HepG2 (cell line): ENCODE measurements around the gene TRIM3. TPM values are rescaled to one million over a fixed set of nuclear protein-coding genes. Genes with fewer than 3 reads are reported as not detected.

Experiments used
- ATAC-seq: fragments of 200-7000 bp; cut with Tn5 transposase; 3 replicates; pipeline ENCODE4 v1.9.1; 2020; ENCODE audit warnings: mild to moderate bottlenecking, moderate library complexity
- BruUV-seq: library from RNA; stranded (reverse); fragments of 400-500 nt; replicated peaks from 2 replicates; lab custom pipeline; 2021; lab: Mats Ljungman, UMichigan
- CTCF ChIA-PET: fragments of 300-600 bp; formaldehyde crosslinking; extraction: SDS; loops from one replicate; lab custom pipeline; 2021; ENCODE audit warnings: low total read pairs, inconsistent platforms, low intra/inter-chr PET ratio; lab: Yijun Ruan, JAX
- POLR2A ChIA-PET: fragments of 350-600 bp; sonication (Branson Sonifier 250); formaldehyde crosslinking; loops from one replicate; lab custom pipeline; 2020; ENCODE audit warnings: antibody characterized with exemption, inconsistent platforms; lab: Yijun Ruan, JAX
- DNase-seq: peaks from one replicate; pipeline ENCODE4 v3.0.0-alpha.2; 2015; ENCODE audit warnings: low spot score
- FAIRE-seq: peaks from 3 replicates; lab custom pipeline; 2011; peaks lifted over from hg19 to GRCh38; lab: Jason Lieb, UNC
- H2AFZ ChIP-seq: one replicate; pipeline ENCODE4 v1.6.1; 2011; ENCODE audit warnings: low read length, inconsistent platforms
- H3K27ac ChIP-seq: fragments of 300-600 bp; 3 replicates; pipeline ENCODE4 v1.8.0; 2011; ENCODE audit warnings: mixed run types, mild to moderate bottlenecking, mixed read lengths, low read length, inconsistent platforms; ENCODE audit not compliant: insufficient read depth; ENCODE audit errors: extremely low read length
- H3K27me3 ChIP-seq, 2 experiments: fragments of 200-600 bp in 1 of 2; 2 replicates in 1 of 2; 3 replicates in 1 of 2; pipeline versions ENCODE4 v1.6.0 to v1.8.0; 2011; ENCODE audit warnings: low read length in 2 of 2, mild to moderate bottlenecking in 2 of 2, moderate library complexity in 2 of 2, inconsistent platforms in 1 of 2; ENCODE audit not compliant: insufficient read depth in 2 of 2, control insufficient read depth in 1 of 2
- H3K36me3 ChIP-seq, 2 experiments: fragments of 200-600 bp in 1 of 2; replicated peaks in 1 of 2; 2 replicates in 1 of 2; 3 replicates in 1 of 2; pipeline versions ENCODE4 v1.5.1 to v1.8.0; 2011; ENCODE audit warnings: low read length in 2 of 2, inconsistent platforms in 1 of 2; ENCODE audit not compliant: insufficient read depth in 2 of 2, control insufficient read depth in 1 of 2
- H3K4me1 ChIP-seq: 2 replicates; pipeline ENCODE4 v1.5.1; 2012; ENCODE audit warnings: low read length, inconsistent platforms; ENCODE audit not compliant: insufficient read depth
- H3K4me2 ChIP-seq: 2 replicates; pipeline ENCODE4 v1.6.0; 2011; ENCODE audit warnings: low read depth, low read length, inconsistent platforms
- H3K4me3 ChIP-seq, 3 experiments: fragments of 200-600 bp in 1 of 3; sonication (generic), shearing (Covaris generic) in 1 of 3; replicated peaks in 1 of 3; 2 replicates each; pipeline ENCODE4 v1.5.1; 2011 to 2016; ENCODE audit warnings: low read length in 3 of 3, inconsistent platforms in 2 of 3, low read depth in 2 of 3, mild to moderate bottlenecking in 2 of 3, control low read depth in 1 of 3, mixed read lengths in 1 of 3; ENCODE audit not compliant: insufficient read depth in 1 of 3
- H3K79me2 ChIP-seq: one replicate; pipeline ENCODE4 v1.6.1; 2011; ENCODE audit warnings: low read length, inconsistent platforms; ENCODE audit not compliant: insufficient read depth
- H3K9ac ChIP-seq: 2 replicates; pipeline ENCODE4 v1.6.0; 2011; ENCODE audit warnings: mild to moderate bottlenecking, low read depth, low read length, inconsistent platforms; ENCODE audit not compliant: insufficient read depth
- H3K9me3 ChIP-seq: 2 replicates; pipeline ENCODE4 v1.5.1; 2012; ENCODE audit warnings: mild to moderate bottlenecking, low read length
- H4K20me1 ChIP-seq: 2 replicates; pipeline ENCODE4 v1.6.0; 2011; ENCODE audit warnings: inconsistent platforms, mild to moderate bottlenecking, low read length, moderate library complexity; ENCODE audit not compliant: insufficient read depth
- CREB1 ChIP-seq, 2 experiments: fragments of 450-650 bp in 1 of 2; IDR thresholded peaks; 2 replicates each; pipeline ENCODE4 v1.6.1; 2016 to 2017; ENCODE audit warnings: control low read depth in 1 of 2, mild to moderate bottlenecking in 1 of 2, missing compliant biosample characterization in 1 of 2, missing genetic modification characterization in 1 of 2
- GMEB1 ChIP-seq: sonication (generic); formaldehyde crosslinking; IDR thresholded peaks from 2 replicates; pipeline ENCODE4 v1.5.1; 2020; ENCODE audit warnings: missing genetic modification reagents, mild to moderate bottlenecking, borderline replicate concordance
- HOXD1 ChIP-seq: sonication (generic); formaldehyde crosslinking; IDR thresholded peaks from 2 replicates; pipeline ENCODE4 v1.5.0; 2020; ENCODE audit warnings: missing genetic modification reagents
- NCOA2 ChIP-seq: sonication (generic); formaldehyde crosslinking; IDR thresholded peaks from 2 replicates; pipeline ENCODE4 v1.8.0; 2022; ENCODE audit warnings: inconsistent platforms
- NFE2L2 ChIP-seq: fragments of 150-350 bp; IDR thresholded peaks from 2 replicates; pipeline ENCODE4 v1.6.1; 2014; ENCODE audit warnings: low read length
- PAF1 ChIP-seq: IDR thresholded peaks from 2 replicates; pipeline ENCODE4 v1.6.1; 2016; ENCODE audit warnings: missing genetic modification reagents, missing compliant biosample characterization
- RFX1 ChIP-seq: fragments of 450-650 bp; IDR thresholded peaks from 2 replicates; pipeline ENCODE4 v1.6.1; 2017
- STAG1 ChIP-seq: sonication (generic); formaldehyde crosslinking; IDR thresholded peaks from 2 replicates; pipeline ENCODE4 v1.4.0; 2020; ENCODE audit warnings: missing genetic modification reagents
- XRCC5 ChIP-seq: fragments of 200-400 bp; formaldehyde crosslinking; optimal IDR thresholded peaks from 2 replicates; pipeline ENCODE3; 2017; ENCODE audit warnings: mild to moderate bottlenecking, low read length
- ZFP36 ChIP-seq: fragments of 150-350 bp; IDR thresholded peaks from 2 replicates; pipeline ENCODE4 v1.6.1; 2018; ENCODE audit warnings: borderline replicate concordance, low read length, low read depth; ENCODE audit not compliant: partially characterized antibody
- ZNF260 ChIP-seq: sonication (generic); formaldehyde crosslinking; IDR thresholded peaks from 2 replicates; pipeline ENCODE4 v1.4.0; 2020; ENCODE audit warnings: missing genetic modification reagents, low read depth, mild to moderate bottlenecking, borderline replicate concordance
- ZNF264 ChIP-seq: sonication (generic); formaldehyde crosslinking; IDR thresholded peaks from 2 replicates; pipeline ENCODE4 v1.4.0; 2020; ENCODE audit warnings: missing genetic modification reagents
- ZNF335 ChIP-seq: sonication (generic); formaldehyde crosslinking; IDR thresholded peaks from 2 replicates; pipeline ENCODE4 v1.4.0; 2020; ENCODE audit warnings: missing genetic modification reagents
- ZNF34 ChIP-seq: sonication (generic); formaldehyde crosslinking; IDR thresholded peaks from 2 replicates; pipeline ENCODE4 v1.4.0; 2020; ENCODE audit warnings: mild to moderate bottlenecking, missing genetic modification reagents, borderline replicate concordance
- WGBS: methylation state at CpG from one replicate; pipeline ENCODE4 v1.1.6; 2017; ENCODE audit warnings: low lambda C conversion rate; 5-methylcytosine and 5-hydroxymethylcytosine counted together
- in situ Hi-C: cut with HindIII; loops from 2 replicates; pipeline ENCODE4 v1.10.0; 2017; ENCODE audit warnings: low pct_unique_long_range_greater_than_20kb; ENCODE audit not compliant: extremely low pct_ligation_motif_present
- intact Hi-C: fragments of 100-400 bp; cut with micrococcal nuclease; formaldehyde crosslinking; loops from one replicate; pipeline ENCODE4 v1.10.0; 2022; ENCODE audit not compliant: unreplicated experiment
- polyA plus RNA-seq, 8 experiments: library from polyadenylated mRNA; depleted of rRNA in 3 of 8; stranded (reverse) in 7 of 8; unstranded in 1 of 8; fragments of >200 nt; fragmentation: Illumina TruSeq in 4 of 8; extraction: Trizol in 4 of 8; gene quantifications; 2 replicates each; pipeline versions ENCODE4 v1.2.1 to v1.2.3, GENCODE V29; 2011 to 2016; ENCODE audit warnings: low read depth in 4 of 8, missing spikeins in 1 of 8, mixed read lengths in 1 of 8; ENCODE audit not compliant: insufficient read depth in 1 of 8
- total RNA-seq, 5 experiments: library from RNA; depleted of rRNA; stranded (reverse); fragments of >200 nt; fragmentation: Illumina TruSeq; extraction: Trizol; gene quantifications; 2 replicates each; pipeline ENCODE4 v1.2.3, GENCODE V29; 2016; ENCODE audit warnings: low read depth in 1 of 5

The TRIM3 gene
- total and polyA plus RNA-seq, 2 of the 13 experiments (the other 11 are each of a cell fraction or from before 2014, with no cell fraction given) = 3.6 to 6.3 TPM

GRCh38 chr11:6405846-6406245 lies 67.9 kb downstream of the TRIM3 start:
- POLR2A ChIA-PET = interaction anchor here (2.2 kb wide), 1 partner anchor 13 kb away, joined by 4 read pairs; the partner anchor contains the start of gene APBB1
- DNase-seq = no peak
- no peaks in the 10 kb centered on the region for H3K79me2 ChIP-seq
- no peaks in the 10 kb centered on the region for H4K20me1 ChIP-seq
- WGBS = 77% methylated on average over 5 of the region's 6 CpGs
- peaks cover 27% of the 10 kb centered on the region for H3K4me1 ChIP-seq
- BruUV-seq = no TSS peak
- intact Hi-C loops = no loop called here
- in situ Hi-C loops = no loop called here
- ATAC-seq = no peak
- no peaks in the 10 kb centered on the region for H3K36me3 ChIP-seq
- CTCF ChIA-PET = no interaction called here
- peaks cover 0 to 5% of the 10 kb centered on the region in 2 experiments; a peak in 1 of 5 replicates for H3K27me3 ChIP-seq
- no peak overlapping the region for H3K9ac ChIP-seq
- H2AFZ ChIP-seq = no peak overlapping the region
- H3K9me3 ChIP-seq = no peaks in the 10 kb centered on the region
- no peak overlapping the region for H3K4me2 ChIP-seq
- H3K27ac ChIP-seq = no peak overlapping the region
- H3K4me3 ChIP-seq = no peak overlapping the region
- no peak for FAIRE-seq
- TF ChIP-seq GMEB1 (CRISPR knock-in tag) (no peak), NCOA2 (CRISPR knock-in tag) (no peak), NFE2L2 (no peak), ZFP36 (no peak), RFX1 (no peak), PAF1 (CRISPR knock-in tag) (no peak), STAG1 (no peak), ZNF264 (no peak), ZNF335 (no peak), HOXD1 (no peak), ZNF260 (CRISPR knock-in tag) (no peak), ZNF34 (CRISPR knock-in tag) (no peak), CREB1 (IDR thresholded peaks at IDR 0.05) (no peak), CREB1 (CRISPR knock-in tag; IDR thresholded peaks at IDR 0.05) (no peak), XRCC5 (no peak)
